Stimulated activated CD8-positive, alpha-beta memory T cell treated with anti-CD3 and anti-CD28 coated beads, Interleukin-7, amount 100 ng/mL, for 24 hours (primary cell): ENCODE measurements around the gene XXYLT1.
"Not testable (repeated sequence)": the region's sequence is repeated elsewhere in the genome, so short reads cannot be mapped to it uniquely, and the experiment has no call there.

Source experiments
- DNase-seq: peaks from one replicate; pipeline ENCODE4 v3.0.0-alpha.2; 2020; ENCODE audit warnings: low read depth

The XXYLT1 gene

DNA sequence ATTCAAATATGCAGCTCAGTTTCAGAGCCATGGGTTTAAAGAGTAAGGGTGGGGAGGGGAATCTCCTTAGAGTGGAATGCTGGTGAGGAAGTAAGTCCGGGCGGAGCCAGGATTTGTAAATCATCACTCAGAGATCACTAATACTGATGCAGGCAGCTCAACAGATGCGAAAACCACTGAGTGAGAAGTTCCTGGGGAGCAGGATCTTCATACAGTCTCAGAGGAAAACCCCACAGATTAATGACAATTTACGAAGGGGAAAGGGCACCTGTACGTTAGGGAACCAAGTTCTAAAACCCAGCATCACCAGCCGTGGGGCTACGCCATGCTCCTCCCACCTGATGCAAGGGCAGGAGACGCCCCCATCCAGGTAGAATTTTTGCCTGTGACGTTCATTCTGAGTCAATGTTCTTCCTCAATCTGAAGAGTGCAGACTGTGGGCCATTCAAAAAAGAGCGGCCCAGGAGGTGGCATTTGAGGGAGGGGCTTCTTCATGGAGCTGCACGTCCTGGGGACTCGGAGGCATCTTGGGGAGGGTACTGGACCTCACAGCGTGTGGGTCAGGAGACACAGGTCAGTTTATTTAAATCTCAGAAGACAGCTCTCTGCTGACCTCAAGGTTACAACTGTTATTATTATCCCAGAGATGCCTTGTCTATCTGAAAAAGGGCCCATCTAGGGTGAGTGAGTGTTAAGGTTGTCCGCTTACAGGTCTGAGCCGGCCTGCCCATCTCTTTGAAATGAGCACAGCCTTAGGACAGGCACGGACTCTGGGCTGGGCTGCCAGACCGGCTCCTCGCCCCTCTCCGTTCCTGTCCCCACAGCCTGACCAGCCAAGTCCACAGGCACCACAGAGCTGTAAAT lies 228.0 kb downstream of the XXYLT1 start:
- no peak for DNase-seq

DNA sequence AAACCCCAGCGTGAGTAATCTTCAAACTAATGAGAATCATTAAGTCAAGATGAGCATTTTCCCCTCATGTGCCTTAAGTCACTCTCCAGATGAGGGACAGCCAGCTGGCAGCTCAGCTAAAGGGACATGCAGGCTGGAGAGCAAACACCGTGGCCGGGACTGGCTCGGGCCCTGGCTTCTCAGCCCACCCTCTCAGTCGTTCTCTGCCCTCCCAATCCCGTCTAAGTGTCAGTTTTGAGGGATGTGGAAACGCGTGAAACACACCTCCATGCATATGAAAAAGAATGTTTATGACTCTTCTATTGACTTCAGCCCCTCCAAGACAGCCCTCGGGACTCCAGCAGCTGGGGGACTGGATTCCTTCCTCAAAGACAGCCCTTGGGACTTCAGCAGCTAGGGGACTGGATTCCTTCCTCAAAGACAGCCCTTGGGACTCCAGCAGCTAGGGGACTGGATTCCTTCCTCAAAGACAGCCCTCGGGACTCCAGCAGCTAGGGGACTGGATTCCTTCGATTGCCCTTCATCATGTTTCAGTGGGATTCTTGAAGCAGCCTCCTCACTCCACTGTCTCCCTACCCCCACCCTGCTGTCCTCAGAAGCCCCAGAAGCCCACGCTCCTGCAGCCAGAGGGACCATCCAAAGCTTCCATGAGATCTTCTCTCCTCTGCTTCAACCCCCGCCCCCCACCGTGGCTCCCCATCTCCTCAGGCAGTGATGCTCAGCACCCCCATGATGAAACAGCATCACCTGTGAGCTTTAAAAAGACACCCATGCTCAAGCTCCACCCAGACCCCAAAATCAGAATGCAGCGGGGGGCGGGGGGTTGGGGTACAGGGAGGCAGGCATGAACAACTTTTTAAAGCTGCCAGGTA lies 228.9 kb downstream of the XXYLT1 start:
- no peak for DNase-seq

DNA sequence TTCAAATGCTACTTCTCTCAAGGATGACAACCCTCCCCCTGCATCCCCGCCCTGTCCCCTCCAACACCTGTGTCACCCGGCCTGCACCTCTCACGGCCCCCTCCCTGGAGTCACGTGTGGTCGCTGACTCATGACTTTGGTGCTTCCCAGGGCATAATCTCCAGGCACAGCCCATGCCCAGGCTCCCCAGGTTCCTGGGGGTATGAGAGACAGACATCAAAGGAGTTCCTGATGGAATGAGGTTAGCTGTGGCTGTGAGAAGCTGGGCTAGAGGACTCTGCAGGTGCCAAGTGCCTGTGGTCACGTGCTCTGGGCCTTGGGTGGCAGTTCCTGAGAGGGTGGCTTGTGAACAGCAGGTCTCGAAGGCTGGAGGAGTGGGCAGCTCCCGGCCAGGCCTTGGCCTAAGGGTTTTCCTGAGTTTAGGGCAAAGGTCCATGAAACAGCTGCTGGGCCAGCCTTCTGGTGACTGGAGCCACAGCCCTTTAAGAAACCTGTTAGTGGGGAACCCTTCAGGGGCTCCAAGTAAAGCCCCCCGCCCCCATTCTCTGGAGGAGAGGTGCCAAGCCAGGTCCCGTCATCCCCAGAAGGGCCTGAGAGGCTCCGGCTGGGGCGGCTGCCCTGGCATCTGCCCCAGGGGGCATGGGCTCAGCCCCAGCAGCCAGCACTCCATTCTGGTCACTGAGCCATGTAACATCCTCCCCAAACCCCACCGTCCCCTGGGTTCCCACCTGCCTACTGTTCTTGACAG lies 230.0 kb downstream of the XXYLT1 start:
- no peak for DNase-seq

DNA sequence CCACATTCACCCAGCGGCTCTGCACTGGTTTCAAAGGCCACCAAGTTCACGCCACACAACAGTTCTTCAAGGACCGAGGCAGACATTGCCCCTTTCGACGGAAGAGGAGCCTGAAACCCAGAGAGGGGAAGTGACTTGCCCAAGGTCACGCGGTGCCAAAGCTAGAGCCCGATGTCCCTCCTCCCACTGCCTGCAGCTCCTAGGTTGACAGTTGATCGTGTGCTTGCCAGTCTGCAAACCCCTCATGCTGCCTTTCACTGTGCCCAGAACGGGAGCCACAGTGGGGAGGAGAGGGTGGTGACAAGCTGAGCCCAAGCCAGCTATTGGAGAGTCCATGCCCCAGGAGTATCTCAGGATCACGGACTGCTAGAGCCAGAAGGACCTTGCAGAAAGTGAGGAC lies 230.9 kb downstream of the XXYLT1 start:
- no peak for DNase-seq

DNA sequence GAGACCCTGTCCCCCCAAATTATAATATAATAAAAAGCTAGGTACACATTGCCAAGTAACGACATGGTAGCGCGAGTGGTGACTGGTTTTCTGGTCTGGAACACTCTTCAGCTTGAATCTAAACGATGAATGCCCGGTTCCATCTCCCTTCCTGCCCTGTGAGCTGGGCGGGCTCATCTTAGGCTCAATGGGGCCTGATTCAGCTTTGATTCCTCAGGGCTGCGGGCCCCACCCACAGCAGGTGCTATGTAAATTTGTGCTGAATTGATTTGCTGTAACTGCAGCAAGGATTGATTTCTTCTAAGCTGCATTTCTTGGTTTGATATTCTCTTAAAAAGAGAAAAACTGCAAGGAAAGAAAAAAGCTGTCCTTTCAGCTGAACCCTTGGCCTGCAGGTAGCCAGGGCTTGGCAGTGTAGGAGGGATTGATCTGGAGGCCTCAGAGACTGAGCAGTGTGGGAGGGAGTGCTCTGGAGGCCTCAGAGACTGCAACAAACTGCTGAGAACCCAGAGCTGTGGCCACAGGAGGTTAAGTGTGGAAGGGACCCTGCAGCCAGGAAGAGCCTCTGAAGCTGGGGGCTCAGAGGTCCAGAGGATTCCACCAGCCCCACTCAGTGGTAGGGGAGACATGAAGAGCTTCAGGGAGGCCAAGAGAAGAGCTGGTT lies 231.6 kb downstream of the XXYLT1 start:
- DNase-seq, result no peak

DNA sequence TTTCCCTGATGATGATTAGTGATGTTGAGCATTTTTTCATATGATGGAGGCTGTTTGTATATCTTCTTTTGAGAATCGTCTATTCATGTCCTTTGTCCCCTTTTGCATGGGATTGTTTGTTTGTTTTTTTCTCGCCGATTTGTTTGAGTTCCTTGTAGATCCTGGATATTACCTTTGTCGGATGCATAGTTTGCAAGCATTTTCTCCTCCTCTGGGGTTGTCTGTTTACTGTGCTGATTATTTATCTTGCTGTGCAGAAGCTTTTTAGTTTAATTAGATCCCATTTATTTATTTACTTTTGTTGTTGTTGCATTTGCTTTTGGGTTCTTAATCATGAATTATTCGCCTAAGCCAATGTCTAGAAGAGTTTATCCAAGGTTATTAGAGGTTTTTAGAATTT lies 232.8 kb downstream of the XXYLT1 start:
- DNase-seq, result no peak

DNA sequence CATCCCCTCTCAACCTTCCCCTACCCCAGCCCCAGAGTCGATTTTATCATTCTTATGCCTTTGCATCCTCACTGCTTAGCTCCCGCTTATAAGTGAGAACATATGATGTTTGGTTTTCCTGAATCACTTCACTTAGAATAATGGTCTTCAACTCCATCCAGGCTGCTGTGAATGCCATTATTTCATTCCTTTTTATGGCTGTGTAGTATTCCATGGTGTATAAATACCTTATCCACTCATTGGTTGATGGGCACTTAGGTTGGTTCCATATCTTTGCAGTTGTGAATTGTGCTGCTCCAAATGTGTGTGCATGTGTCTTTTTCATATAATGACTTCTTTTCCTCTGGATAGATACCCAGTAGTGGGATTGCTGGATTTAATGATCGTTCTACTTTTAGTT lies 233.4 kb downstream of the XXYLT1 start:
- not testable (repeated sequence) for DNase-seq

DNA sequence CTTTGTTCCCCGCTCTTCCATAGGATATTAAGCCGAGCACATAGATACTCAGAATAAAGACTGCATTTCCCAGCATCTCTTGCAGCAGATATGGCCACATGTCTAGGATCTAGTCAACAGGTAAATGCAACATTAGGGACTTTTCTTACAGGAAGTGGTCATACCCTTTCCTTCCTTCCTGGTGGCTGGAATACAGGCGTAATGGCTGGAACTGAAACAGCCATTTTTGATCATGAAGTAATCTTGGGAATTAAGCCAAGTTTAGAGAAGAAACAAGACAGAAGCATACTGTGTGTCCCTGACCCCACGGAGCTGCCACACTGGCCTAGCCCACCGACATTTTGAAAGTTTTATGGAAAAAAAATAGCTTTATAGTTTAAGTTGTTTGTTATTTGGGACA lies 234.0 kb downstream of the XXYLT1 start:
- no peak for DNase-seq

DNA sequence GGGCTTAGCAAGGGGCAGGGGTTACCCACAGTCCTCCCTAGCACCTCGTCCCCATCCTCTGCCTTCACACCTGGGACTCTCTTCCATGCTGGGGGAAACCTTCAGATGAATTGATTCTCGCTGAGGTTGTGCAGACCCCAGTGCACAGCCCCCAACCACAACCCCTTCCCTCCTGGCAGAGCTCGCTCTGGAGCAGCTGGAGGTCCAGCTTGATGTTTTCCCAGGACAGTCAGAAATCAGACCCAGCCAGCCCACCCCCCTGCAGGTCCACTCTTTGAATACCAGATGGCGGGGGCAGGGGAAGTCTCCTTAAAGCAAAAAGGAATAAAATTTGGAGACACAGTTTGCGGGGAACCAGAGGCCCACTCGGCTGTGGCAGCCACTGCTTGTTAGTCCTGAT lies 234.4 kb downstream of the XXYLT1 start:
- DNase-seq, result no peak

DNA sequence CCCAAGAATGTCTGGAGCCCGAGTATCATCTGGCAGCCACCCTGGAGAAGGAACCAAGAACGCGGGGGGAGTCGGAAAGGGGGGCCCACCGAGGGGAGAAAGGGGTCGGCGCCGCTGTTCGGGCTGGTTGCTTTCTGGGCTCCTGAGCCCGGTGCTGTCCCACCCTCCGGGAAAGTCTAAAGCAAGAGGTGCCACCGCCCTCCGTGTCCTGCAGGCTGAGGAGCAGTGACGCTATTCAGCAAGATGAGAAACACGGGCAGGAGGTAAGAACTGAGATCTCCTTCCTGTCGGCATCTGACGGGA lies 234.8 kb downstream of the XXYLT1 start:
- no peak for DNase-seq

DNA sequence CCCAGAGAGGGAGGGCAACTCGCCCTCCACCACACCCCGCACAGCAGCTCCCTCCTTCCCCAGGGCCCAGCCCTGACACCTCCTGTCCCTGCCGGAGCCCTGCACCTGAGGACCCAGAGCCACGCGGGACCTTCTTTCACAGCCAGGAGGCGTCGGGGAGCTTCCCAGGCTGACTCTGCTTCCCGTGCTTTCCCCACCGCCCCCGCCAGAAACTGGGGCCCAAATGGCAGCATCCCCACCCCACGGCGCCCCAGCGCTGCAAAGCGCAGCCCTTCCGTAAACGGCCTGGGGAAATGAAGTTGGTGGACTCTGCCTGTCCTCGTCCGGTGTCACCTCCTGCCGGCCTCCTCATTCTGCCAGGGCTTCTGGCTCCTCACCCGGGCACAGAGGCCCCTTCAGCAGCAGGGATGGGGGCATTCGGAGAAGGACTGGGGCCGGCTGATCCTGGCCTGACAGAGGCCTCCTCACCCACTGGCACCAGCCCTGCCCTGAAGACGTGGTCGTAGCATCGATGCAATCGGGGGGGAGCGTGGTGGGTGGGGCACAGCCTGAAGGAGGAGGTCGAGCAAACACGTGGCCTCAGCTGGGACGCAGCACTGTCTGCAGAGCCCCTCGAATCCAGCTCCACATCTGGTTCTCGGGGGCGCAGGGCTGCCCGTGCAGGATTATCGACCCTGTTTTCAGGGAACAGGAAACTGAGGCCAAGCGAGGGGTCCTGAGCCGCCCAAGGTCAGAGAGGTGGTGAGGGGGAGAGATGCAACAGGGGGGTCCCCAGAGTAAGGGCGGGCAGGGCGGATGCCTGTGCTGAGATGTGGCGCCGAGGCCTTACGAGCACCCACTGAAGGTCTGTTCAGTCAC lies 235.4 kb downstream of the XXYLT1 start:
- DNase-seq, result no peak

DNA sequence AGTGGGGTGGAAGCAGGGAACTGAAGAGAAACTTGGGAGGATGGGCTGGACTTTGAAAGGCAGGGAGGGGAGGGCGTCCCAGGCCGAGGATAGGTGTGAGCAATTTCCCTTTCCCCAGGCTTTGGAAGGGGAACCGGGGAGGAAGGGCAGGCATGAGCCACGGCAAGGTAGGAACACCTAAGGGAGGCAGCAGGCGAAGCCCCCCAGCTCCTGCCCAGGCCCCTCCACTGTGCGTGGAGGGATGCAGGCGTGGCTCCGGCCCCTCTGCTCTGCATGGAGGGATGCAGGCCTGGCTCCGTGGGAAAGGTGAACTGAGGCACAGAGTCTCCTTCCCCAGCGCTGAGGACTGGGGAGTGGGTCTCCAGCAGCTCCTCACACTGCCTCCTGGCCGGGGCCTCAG lies 236.4 kb downstream of the XXYLT1 start:
- DNase-seq, result no peak

DNA sequence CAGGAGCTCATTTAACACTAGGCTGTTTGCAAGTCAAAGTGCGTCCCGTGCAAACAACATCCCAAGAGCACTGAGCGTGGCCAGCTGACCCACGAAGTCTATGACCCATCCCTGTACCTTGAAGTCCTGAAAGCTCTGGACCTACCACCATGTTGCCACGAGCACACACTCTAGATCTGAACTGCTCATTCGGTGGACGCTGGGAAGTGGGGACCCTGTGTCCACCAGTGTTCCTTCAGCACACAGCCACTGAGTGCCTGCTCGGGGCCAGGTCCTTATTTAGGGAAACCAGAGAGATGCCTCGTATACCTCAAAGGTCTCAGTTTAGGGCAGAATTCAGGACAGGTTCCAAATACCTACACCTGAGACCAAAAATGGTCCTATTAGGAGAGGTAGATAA lies 236.9 kb downstream of the XXYLT1 start:
- DNase-seq, result no peak

DNA sequence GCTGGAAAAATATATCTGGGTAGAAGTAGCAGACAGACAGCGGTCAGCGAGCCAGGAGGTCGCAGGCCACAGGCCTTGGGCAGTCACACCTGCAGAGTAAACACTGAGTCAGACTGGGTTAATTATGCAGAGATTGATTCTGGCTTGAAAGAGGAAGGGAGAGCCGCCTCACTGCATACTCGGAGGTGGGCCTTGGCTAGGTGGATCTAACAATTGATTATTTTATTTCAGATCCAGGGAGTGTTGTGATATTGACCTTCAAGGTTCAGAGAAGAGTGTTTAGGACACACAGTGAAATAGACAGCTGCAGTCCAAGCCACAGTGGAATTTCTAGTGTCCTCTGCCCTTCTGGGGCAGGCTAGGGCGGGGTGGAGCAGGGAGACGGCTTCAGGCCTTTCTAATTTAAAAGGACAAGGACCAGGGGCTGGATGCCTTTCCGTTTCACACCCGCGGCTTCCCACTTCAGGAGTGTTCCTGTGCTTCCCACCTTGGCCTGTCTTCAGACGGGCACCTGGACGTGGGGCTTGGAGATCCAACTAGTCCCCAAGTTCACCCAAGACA lies 237.3 kb downstream of the XXYLT1 start:
- no peak for DNase-seq

DNA sequence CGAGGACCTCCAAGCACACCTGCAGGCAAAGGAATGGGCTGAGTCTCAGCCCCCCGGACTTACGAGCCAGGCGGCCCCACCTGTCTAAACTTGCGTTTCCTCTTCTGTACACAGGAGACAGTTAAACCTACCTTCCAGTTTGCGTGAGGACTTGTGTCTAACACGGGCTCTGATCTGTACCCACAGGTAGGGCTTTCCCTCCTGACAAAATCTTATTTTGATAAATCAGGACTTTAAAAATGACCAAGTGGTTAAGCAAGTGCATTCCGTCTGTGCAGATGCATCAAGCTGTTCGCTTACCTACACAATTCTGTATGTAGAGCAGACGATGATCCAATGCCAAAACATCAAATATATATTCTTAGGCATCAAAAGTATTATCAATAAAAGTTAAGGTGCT lies 238.0 kb downstream of the XXYLT1 start:
- no peak for DNase-seq

DNA sequence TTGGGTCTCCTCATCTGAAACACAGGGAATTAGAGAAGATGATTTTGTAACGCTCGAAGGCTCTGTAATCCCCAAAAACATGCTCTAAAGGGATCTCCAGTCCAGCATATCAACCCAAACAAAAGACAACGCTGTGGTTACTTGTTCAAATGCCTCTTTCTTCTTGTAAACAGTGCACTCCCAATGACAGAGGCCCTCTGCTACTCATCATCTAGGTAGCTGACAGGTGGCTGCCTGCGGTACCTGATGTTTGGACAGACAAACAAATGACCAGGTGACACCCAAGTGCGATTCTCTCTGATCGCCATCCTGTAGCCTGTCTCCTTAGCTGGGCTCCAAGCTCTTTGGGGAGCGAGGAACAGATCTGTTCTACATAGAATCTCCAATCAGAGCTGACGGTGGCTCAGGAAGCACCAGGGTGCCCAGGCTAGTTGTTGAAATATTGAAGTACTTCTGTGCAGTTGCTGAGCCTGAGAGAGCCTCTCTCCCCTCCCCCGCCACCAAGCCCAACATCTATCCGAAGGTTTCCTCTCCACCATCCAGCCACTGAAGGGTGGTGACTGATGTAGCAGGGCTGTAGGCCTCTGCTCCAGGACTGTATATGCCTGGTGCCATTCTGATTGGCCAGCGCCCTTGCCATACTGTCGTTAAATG lies 238.7 kb downstream of the XXYLT1 start:
- DNase-seq, result no peak

DNA sequence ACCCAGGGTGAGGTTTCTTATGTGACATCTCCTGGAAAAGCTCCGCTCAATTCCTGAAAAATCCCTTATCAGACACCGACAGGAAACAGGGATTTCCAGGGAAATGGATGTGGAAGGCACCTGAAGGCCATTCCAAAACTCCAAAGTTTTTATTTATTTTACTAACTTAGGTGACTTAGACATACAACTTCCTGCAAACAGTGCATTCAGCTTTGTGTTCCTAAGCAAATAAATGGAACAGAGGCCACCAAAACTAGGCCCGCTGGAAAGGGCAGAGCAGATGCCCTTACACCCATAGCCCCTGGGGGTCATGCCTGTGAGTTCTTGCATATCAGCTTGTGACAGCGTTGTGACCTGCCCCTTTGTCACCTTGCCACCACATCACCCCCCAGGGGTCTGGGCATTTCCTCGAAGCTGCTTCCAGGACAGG lies 239.4 kb downstream of the XXYLT1 start:
- DNase-seq, result no peak

DNA sequence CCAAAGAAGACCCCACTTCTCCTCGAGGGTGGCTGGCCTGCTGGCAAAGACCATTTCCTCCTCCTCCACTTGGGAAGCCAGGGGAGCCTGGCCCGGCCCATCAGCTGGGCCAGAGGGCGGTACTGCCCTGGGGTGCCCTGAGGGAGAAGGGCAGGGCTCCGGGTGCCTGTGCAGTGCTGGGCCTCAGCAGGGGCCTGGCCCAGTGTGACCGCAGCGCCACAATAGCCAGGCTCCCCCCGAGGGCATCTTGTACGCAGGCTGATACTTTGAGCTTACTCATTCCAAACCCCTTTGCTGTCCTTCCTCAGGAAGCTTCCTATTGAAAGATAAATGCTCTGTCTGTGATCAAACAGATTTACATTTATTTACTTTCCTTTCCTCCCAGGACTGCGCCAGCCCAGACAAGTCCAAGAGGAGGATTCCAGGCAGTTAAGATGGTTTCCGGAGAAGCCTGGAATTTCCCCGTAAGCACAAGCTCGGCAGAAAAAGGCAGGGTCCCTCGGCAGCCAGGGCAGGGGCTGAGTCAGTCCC lies 240.1 kb downstream of the XXYLT1 start:
- no peak for DNase-seq

DNA sequence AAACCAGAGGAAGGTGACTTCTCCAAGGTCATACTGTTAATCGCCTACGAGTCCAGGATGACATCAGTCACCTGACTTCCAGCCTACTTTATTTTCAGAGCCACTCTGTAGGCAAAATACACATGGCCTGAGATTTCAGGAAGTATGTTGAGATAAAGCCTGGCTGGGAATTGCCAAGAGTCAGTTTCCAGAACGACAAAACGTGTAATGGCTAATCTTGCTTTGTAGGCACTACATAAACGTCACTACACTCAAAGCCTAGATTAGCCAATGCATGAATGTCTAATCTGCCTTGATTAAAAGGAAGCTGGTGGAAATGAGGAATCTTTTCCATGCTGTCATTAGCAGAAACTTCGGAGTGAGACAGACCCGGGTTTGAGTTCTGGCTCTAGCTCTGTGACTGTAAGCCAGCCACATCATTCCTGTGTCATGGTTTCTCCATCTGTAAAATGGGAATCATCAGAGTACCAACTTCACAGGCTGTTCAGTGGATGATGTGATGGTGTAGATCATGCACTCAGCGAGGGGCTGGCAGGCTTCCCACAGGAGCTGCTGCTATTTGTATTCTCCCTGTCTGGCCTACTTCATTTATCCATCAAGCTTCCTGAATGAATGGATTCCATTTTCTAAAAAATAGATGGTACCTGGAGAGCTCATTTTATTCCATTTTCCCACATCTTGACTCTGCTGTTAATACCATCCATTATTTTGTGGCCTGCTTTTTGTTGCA lies 241.9 kb downstream of the XXYLT1 start:
- DNase-seq, result no peak

DNA sequence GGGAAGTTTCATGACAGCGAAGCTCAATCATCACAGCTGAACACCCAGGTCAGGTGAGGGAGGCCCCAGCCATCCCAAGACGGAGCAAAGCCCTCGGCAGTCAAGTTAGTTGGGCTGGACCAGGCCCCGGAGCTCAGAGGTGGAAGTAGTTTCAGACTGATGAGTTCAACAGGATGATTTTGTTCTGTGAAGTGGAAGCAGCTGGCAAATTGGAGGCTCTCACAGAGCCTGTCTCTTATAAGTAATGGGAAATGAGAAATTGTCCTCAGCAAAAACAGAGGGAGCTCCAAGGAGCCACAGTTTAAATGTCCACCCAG lies 245.1 kb downstream of the XXYLT1 start:
- DNase-seq, result no peak
